ENCODE measurements around the gene GIGYF1.
"Not testable (repeated sequence)": the region's sequence is repeated elsewhere in the genome, so short reads cannot be mapped to it uniquely, and the experiment has no call there.

The GIGYF1 gene

GRCh38 chr7:100728196-100728595, 34.1 kb upstream of the GIGYF1 start:
- DNase-seq (ENCODE audit: extremely low read depth, low read depth): no peak
- TF ChIP-seq CTCF (IDR thresholded peaks at IDR 0.05; ENCODE audit: low read depth, low read length): no peak

DNA sequence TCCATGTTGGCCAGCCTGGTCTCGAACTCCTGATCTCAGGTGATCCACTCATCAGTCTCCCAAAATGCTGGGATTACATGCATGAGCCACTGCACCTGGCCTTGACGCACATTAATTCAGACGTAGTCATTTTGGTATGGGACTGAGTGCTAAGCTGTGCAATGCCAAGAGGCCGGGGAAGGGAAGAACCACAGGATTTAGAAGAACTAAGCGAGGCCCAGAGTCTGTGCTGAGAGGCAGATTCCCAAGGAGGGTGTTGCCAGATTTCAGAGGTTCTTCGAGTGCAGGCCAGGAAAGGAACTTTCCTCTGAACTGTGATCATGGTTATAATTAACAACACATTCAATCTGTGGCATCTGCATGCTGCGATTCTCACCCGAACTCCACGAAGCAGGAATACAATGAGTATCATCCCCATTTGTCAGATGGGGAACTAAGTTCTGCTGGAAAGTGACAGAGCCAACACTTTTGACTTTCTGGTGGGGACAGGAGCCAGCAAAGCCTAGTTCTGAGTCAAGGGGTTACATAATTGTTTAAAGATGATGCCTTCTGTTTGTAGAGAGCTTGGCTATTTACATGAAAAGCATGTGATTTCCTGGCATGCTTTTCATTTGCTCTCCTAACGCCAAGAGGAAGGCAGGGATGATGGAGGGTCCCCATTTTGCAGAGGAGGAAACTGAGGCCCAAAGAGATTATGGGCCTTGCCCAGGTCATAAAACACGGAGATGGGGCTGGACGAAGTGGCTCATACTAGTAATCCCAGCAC, 33.1 kb upstream of the GIGYF1 start:
- TF ChIP-seq CTCF (IDR thresholded peaks at IDR 0.05; ENCODE audit: low read depth, low read length): no peak
- DNase-seq (ENCODE audit: extremely low read depth, low read depth): peak; percentile 89

- not testable (repeated sequence) for DNase-seq (ENCODE audit: extremely low read depth, low read depth)
These were observed 30.3 kb upstream of the GIGYF1 start for GRCh38 chr7:100724364-100724763.

- DNase-seq (ENCODE audit: extremely low read depth, low read depth): no peak
- no peak for TF ChIP-seq CTCF (IDR thresholded peaks at IDR 0.05; ENCODE audit: low read depth, low read length)
These were observed 29.8 kb upstream of the GIGYF1 start for GRCh38 chr7:100723732-100724275.

DNA sequence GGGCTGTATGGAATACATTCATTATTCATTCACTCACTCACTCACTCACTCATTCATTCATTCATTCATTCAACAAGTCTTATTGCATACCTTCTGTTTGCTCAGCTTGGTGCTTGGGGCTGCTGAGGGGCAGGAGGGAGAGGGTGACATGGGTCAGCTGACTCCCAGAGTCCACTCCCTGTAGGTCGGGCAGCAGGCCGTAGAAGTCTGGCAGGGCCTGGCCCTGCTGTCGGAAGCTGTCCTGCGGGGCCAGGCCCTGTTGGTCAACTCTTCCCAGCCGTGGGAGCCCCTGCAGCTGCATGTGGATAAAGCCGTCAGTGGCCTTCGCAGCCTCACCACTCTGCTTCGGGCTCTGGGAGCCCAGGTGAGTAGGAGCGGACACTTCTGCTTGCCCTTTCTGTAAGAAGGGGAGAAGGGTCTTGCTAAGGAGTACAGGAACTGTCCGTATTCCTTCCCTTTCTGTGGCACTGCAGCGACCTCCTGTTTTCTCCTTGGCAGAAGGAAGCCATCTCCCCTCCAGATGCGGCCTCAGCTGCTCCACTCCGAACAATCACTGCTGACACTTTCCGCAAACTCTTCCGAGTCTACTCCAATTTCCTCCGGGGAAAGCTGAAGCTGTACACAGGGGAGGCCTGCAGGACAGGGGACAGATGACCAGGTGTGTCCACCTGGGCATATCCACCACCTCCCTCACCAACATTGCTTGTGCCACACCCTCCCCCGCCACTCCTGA, 28.6 kb upstream of the GIGYF1 start:
- no peak for TF ChIP-seq CTCF (IDR thresholded peaks at IDR 0.05; ENCODE audit: low read depth, low read length)
- DNase-seq (ENCODE audit: extremely low read depth, low read depth): no peak

GRCh38 chr7:100721505-100721812, 27.4 kb upstream of the GIGYF1 start:
- DNase-seq (ENCODE audit: extremely low read depth, low read depth): no peak
- TF ChIP-seq CTCF (IDR thresholded peaks at IDR 0.05; ENCODE audit: low read depth, low read length): no peak

DNA sequence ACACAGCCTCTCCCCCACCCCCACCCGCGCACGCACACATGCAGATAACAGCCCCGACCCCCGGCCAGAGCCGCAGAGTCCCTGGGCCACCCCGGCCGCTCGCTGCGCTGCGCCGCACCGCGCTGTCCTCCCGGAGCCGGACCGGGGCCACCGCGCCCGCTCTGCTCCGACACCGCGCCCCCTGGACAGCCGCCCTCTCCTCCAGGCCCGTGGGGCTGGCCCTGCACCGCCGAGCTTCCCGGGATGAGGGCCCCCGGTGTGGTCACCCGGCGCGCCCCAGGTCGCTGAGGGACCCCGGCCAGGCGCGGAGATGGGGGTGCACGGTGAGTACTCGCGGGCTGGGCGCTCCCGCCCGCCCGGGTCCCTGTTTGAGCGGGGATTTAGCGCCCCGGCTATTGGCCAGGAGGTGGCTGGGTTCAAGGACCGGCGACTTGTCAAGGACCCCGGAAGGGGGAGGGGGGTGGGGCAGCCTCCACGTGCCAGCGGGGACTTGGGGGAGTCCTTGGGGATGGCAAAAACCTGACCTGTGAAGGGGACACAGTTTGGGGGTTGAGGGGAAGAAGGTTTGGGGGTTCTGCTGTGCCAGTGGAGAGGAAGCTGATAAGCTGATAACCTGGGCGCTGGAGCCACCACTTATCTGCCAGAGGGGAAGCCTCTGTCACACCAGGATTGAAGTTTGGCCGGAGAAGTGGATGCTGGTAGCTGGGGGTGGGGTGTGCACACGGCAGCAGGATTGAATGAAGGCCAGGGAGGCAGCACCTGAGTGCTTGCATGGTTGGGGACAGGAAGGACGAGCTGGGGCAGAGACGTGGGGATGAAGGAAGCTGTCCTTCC, 26.8 kb upstream of the GIGYF1 start:
- TF ChIP-seq CTCF (IDR thresholded peaks at IDR 0.05; ENCODE audit: low read depth, low read length): no peak
- DNase-seq (ENCODE audit: extremely low read depth, low read depth): no peak

Data from AG09319 (cell line).